ENCODE results near the gene LIPC. TPM values are rescaled to one million over a fixed set of nuclear protein-coding genes. Genes with fewer than 3 reads are reported as not detected.

The LIPC gene
- total and polyA plus RNA-seq, 9 of the 15 experiments (the other 6 are each of a cell fraction or from before 2014, with no cell fraction given): 0.07 to 0.41 (median 0.11) TPM; not detected in 2

DNA sequence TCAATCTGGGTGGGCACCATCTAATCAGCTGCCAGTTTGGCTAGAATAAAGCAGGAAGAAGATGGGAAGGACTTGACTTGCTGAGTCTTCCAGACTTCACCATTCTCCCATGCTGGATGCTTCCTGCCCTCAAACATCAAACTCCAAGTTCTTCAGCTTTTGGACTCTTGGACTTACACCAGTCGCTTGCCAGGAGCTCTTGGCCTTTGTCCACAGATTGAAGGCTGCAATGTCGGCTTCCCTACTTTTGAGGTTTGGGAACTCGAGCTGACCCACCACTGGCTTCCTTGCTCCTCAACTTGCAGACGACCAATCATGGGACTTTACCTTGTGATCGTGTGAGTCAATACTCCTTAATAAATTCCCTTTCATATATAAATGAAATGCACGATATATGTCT, 8.6 kb upstream of the LIPC start:
- H3K4me2 ChIP-seq (ENCODE audit: insufficient read depth, low read length): no peak overlapping the region

DNA sequence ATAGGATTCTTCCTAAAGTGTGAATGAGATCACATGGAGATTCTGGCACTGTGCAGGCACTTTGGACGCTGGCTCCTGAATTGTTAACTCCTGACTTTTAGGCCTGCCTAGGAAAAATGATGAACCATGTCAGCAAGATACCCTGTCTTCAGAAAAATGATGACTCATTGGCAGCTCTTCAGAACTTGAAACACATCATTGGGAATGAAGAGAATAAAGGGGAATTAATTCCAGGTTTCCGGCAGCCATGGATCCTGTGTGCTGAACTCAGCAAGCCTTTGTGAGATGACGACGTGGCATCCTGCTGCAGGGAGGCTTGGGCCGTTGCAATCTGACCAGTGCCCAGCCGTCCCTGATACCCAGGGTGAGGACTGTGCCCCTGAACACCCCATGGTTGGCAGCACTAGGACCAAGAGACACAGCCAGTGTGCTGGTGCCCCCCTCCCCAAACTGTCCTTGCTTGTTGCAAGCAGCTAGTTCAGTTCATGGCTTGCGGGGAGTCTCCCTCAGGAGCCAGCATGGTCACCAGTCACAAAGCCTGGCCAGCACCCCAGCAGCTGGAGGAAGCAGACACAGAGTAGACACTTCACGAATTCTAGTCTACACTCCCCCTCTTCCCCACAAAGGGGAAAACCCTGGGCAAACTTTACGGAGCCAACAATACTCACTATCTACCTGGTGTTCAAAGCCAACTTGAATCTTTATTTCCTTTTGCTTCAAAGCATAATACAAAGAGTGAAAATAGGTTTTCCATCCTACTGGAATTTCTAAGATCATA, 7.8 kb upstream of the LIPC start:
- no peak overlapping the region for H3K4me3 ChIP-seq
- peaks cover 3 to 21% of the 10 kb centered on the region in 2 experiments for H3K4me1 ChIP-seq (replicated peaks in 1 of 2; ENCODE audit: control insufficient read depth in 2 of 2, insufficient read depth in 2 of 2, low read length in 2 of 2)
- H3K9ac ChIP-seq (ENCODE audit: insufficient read depth in 1 of 2, low read depth in 2 of 2, low read length in 2 of 2): peak overlapping the region in 1 of 2 experiments; percentile 69; a peak in 2 of 4 replicates
- CTCF ChIA-PET (ENCODE audit: low intra/inter-chr PET ratio): no interaction called here
- DNase-seq (ENCODE audit: extremely low read depth in 1 of 4, low spot score in 3 of 4): no peak
- in situ Hi-C loops (cut with MboI) (no loop called here), intact Hi-C loops (cut with micrococcal nuclease) (no loop called here)
- no peaks in the 10 kb centered on the region for H4K20me1 ChIP-seq (replicated peaks; ENCODE audit: control insufficient read depth, insufficient read depth, low read length)
- ATAC-seq: no peak
- BruUV-seq (replicated peaks): no TSS peak
- no peaks in the 10 kb centered on the region for H3K9me3 ChIP-seq (replicated peaks; ENCODE audit: control insufficient read depth, insufficient read depth, low read depth, low read length)
- H3K9me1 ChIP-seq (ENCODE audit: control insufficient read depth, insufficient read depth, low read length): no peaks in the 10 kb centered on the region
- 0 out of 2 replicates have a peak overlapping the region, but pooled peaks have one; percentile 6 for H2AFZ ChIP-seq (ENCODE audit: low read depth, low read length)
- FAIRE-seq: no peak
- no peaks in the 10 kb centered on the region for H3K36me3 ChIP-seq (ENCODE audit: control insufficient read depth, insufficient read depth, low read length)
- H3K4me2 ChIP-seq (ENCODE audit: insufficient read depth, low read length): no peak overlapping the region
- POLR2A ChIA-PET: interaction anchor here (0.6 kb wide), 1 partner anchor 437 kb away, joined by 3 read pairs; no protein-coding TSS in a partner anchor
- no peaks in the 10 kb centered on the region for H3K27me3 ChIP-seq (ENCODE audit: control insufficient read depth in 2 of 2, insufficient read depth in 2 of 2, low read length in 2 of 2)
- WGBS (ENCODE audit: insufficient coverage, low coverage, missing lambda C conversion rate): 62% methylated on average over 9 of the region's 9 CpGs
- H3K79me2 ChIP-seq (ENCODE audit: control insufficient read depth, insufficient read depth, low read length): no peaks in the 10 kb centered on the region
- no peak overlapping the region for H3K27ac ChIP-seq (ENCODE audit: extremely low read depth, low read depth, low read length)
- no peak for TF ChIP-seq SRSF1 (IDR thresholded peaks at IDR 0.05; ENCODE audit: low read depth, low read length)
- peak; percentile 50; the same call in 1 of the 2 replicates for TF ChIP-seq MAFK (IDR thresholded peaks at IDR 0.05; ENCODE audit: low read length)
- peak; percentile 82 for TF ChIP-seq ZNF316 (IDR thresholded peaks at IDR 0.05)
- peak; percentile 35; the same call in 1 of the 2 replicates for TF ChIP-seq NFE2 (IDR thresholded peaks at IDR 0.05; ENCODE audit: low read depth)
- TF ChIP-seq, protein P1, sequence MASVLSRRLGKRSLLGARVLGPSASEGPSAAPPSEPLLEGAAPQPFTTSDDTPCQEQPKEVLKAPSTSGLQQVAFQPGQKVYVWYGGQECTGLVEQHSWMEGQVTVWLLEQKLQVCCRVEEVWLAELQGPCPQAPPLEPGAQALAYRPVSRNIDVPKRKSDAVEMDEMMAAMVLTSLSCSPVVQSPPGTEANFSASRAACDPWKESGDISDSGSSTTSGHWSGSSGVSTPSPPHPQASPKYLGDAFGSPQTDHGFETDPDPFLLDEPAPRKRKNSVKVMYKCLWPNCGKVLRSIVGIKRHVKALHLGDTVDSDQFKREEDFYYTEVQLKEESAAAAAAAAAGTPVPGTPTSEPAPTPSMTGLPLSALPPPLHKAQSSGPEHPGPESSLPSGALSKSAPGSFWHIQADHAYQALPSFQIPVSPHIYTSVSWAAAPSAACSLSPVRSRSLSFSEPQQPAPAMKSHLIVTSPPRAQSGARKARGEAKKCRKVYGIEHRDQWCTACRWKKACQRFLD (CRISPR knock-in tag; IDR thresholded peaks at IDR 0.05): no peak
- TF ChIP-seq MECOM (CRISPR knock-in tag; IDR thresholded peaks at IDR 0.05): no peak
- no peak for TF ChIP-seq ZNF668 (CRISPR knock-in tag; IDR thresholded peaks at IDR 0.05)
- TF ChIP-seq MAFF (IDR thresholded peaks at IDR 0.05; ENCODE audit: low read length): peak; percentile 24; the same call in 1 of the 2 replicates
- no peak for TF ChIP-seq ETS2 (tag; IDR thresholded peaks at IDR 0.05; ENCODE audit: borderline replicate concordance, poor library complexity, severe bottlenecking)
- TF ChIP-seq MAFG (tag; conservative IDR thresholded peaks at IDR 0.05): peak; percentile 89
- TF ChIP-seq FOSL1 (tag; conservative IDR thresholded peaks at IDR 0.05): 0 out of 2 replicates have a peak, but pooled peaks have one; percentile 17
- peak; percentile 78 for TF ChIP-seq C11orf30 (IDR thresholded peaks at IDR 0.05; ENCODE audit: low read depth)

More for the DNA sequence above, 8.6 kb upstream of the LIPC start:
- in situ Hi-C loops (cut with MboI) (no loop called here), intact Hi-C loops (cut with micrococcal nuclease) (no loop called here)
- H3K9ac ChIP-seq (ENCODE audit: insufficient read depth in 1 of 2, low read depth in 2 of 2, low read length in 2 of 2): no peak overlapping the region
- DNase-seq (ENCODE audit: extremely low read depth in 1 of 4, low spot score in 3 of 4) (no peak), ATAC-seq (no peak), FAIRE-seq (no peak)
- H3K9me3 ChIP-seq (replicated peaks; ENCODE audit: control insufficient read depth, insufficient read depth, low read depth, low read length): no peaks in the 10 kb centered on the region
- WGBS (ENCODE audit: insufficient coverage, low coverage, missing lambda C conversion rate): 53% methylated on average over 6 of the region's 6 CpGs
- H2AFZ ChIP-seq (ENCODE audit: low read depth, low read length): 0 out of 2 replicates have a peak overlapping the region, but pooled peaks have one; percentile 29
- H4K20me1 ChIP-seq (replicated peaks; ENCODE audit: control insufficient read depth, insufficient read depth, low read length): no peaks in the 10 kb centered on the region
- no peak overlapping the region for H3K4me3 ChIP-seq
- no peak overlapping the region for H3K27ac ChIP-seq (ENCODE audit: extremely low read depth, low read depth, low read length)
- H3K79me2 ChIP-seq (ENCODE audit: control insufficient read depth, insufficient read depth, low read length): no peaks in the 10 kb centered on the region
- H3K4me1 ChIP-seq (replicated peaks in 1 of 2; ENCODE audit: control insufficient read depth in 2 of 2, insufficient read depth in 2 of 2, low read length in 2 of 2): peaks cover 3 to 18% of the 10 kb centered on the region in 2 experiments
- no peak for TF ChIP-seq RAD51 (IDR thresholded peaks at IDR 0.05; ENCODE audit: borderline replicate concordance, low read depth)
- TF ChIP-seq KHSRP (IDR thresholded peaks at IDR 0.05): no peak
- TF ChIP-seq SMARCC2 (IDR thresholded peaks at IDR 0.05; ENCODE audit: low read depth): no peak
- no peak for TF ChIP-seq PHB (CRISPR knock-in tag; IDR thresholded peaks at IDR 0.05)
- no peak for TF ChIP-seq DPF2 (IDR thresholded peaks at IDR 0.05)
- TF ChIP-seq ZNF79 (CRISPR knock-in tag; IDR thresholded peaks at IDR 0.05; ENCODE audit: low read depth): no peak
- TF ChIP-seq ZNF57 (CRISPR knock-in tag; IDR thresholded peaks at IDR 0.05): no peak
- TF ChIP-seq TARDBP (IDR thresholded peaks at IDR 0.05): no peak
- POLR2A ChIA-PET: interaction anchor here (0.6 kb wide), 1 partner anchor 438 kb away, joined by 3 read pairs; no protein-coding TSS in a partner anchor
- H3K27me3 ChIP-seq (ENCODE audit: control insufficient read depth in 2 of 2, insufficient read depth in 2 of 2, low read length in 2 of 2): no peaks in the 10 kb centered on the region
- H3K9me1 ChIP-seq (ENCODE audit: control insufficient read depth, insufficient read depth, low read length): no peaks in the 10 kb centered on the region
- no TSS peak for BruUV-seq (replicated peaks)
- H3K36me3 ChIP-seq (ENCODE audit: control insufficient read depth, insufficient read depth, low read length): no peaks in the 10 kb centered on the region
- CTCF ChIA-PET (ENCODE audit: low intra/inter-chr PET ratio): no interaction called here
